Esophagus (tissue), 2 donors: Measurements from ENCODE around the gene SLITRK1. TPM values are rescaled to one million over a fixed set of nuclear protein-coding genes. Genes with fewer than 3 reads are reported as not detected.

Source experiments
- H3K27ac ChIP-seq, 2 donors: one replicate each; pipeline ENCODE4 v1.5.1; 2013; ENCODE audit warnings: low read depth in 2 of 2, mild to moderate bottlenecking in 2 of 2, inconsistent platforms in 1 of 2, low read length in 1 of 2, moderate library complexity in 1 of 2
- H3K27me3 ChIP-seq, 2 donors: one replicate each; pipeline ENCODE4 v1.6.1; 2013; ENCODE audit warnings: low read length in 2 of 2, control low read depth in 1 of 2, mild to moderate bottlenecking in 1 of 2; ENCODE audit not compliant: insufficient read depth in 2 of 2, control insufficient read depth in 1 of 2
- H3K36me3 ChIP-seq, 2 donors: one replicate each; pipeline ENCODE4 v1.6.1; 2013; ENCODE audit warnings: low read length in 1 of 2; ENCODE audit not compliant: control insufficient read depth in 2 of 2, insufficient read depth in 2 of 2
- H3K4me1 ChIP-seq, 2 donors: one replicate each; pipeline ENCODE4 v1.6.1; 2013; ENCODE audit warnings: low read length in 1 of 2; ENCODE audit not compliant: control insufficient read depth in 2 of 2, insufficient read depth in 2 of 2
- H3K4me3 ChIP-seq, 2 donors: one replicate each; pipeline ENCODE4 v1.5.1; 2013; ENCODE audit warnings: low read length in 2 of 2, mild to moderate bottlenecking in 2 of 2, low read depth in 1 of 2, moderate library complexity in 1 of 2
- H3K9me3 ChIP-seq, 2 donors: one replicate each; pipeline ENCODE4 v1.6.1; 2013; ENCODE audit warnings: mild to moderate bottlenecking in 2 of 2, low read depth in 1 of 2, low read length in 1 of 2, moderate library complexity in 1 of 2; ENCODE audit not compliant: control insufficient read depth in 2 of 2, insufficient read depth in 1 of 2
- polyA plus RNA-seq, 2 donors: library from polyadenylated mRNA; stranded (reverse); fragments of 200-250 nt; gene quantifications; one replicate each; pipeline ENCODE4 v1.2.3, GENCODE V29; 2013
- donor health status: healthy with polysubstance abuse.
- donor health status: Bipolar disorder and iron deficiency.

The SLITRK1 gene
- polyA plus RNA-seq, 2 donors: not detected

GRCh38 chr13:83827338-83827737 lies 54.9 kb downstream of the SLITRK1 start:
- no peak overlapping the region for H3K27ac ChIP-seq
- H3K4me1 ChIP-seq: no peaks in the 10 kb centered on the region
- H3K9me3 ChIP-seq: peaks cover 0 to 8% of the 10 kb centered on the region in 2 donors
- H3K4me3 ChIP-seq: no peak overlapping the region
- no peaks in the 10 kb centered on the region for H3K36me3 ChIP-seq
- H3K27me3 ChIP-seq: no peaks in the 10 kb centered on the region
